Pulmonary artery endothelial cell (primary cell): ENCODE results near the gene MIEN1. TPM values are rescaled to one million over a fixed set of nuclear protein-coding genes. Genes with fewer than 3 reads are reported as not detected.
A peak's percentile ranks its signal among the peaks of the same experiment; 100 is the strongest.
"Not testable (repeated sequence)": the region's sequence is repeated elsewhere in the genome, so short reads cannot be mapped to it uniquely, and the experiment has no call there.

ENCODE experiments used
- DNase-seq: peaks from one replicate; pipeline ENCODE4 v3.0.0-alpha.2; 2011; ENCODE audit warnings: low read depth, low spot score
- total RNA-seq: library from RNA; depleted of rRNA; stranded (reverse); fragments of >200 nt; gene quantifications from 2 replicates; pipeline ENCODE4 v1.2.3, GENCODE V29; 2014

The MIEN1 gene
- total RNA-seq, 1 donor from 2014 or later = 16.7 TPM

- DNase-seq = no peak
Observed at GRCh38 chr17:39716073-39716818, 14.1 kb downstream of the MIEN1 start.

- DNase-seq = no peak
Observed at GRCh38 chr17:39715375-39716072, 14.8 kb downstream of the MIEN1 start.

GRCh38 chr17:39714234-39714633 lies 16.1 kb downstream of the MIEN1 start:
- no peak for DNase-seq

GRCh38 chr17:39711851-39712250 lies 18.5 kb downstream of the MIEN1 start:
- no peak for DNase-seq

- not testable (repeated sequence) for DNase-seq
Observed at GRCh38 chr17:39711071-39711470, 19.3 kb downstream of the MIEN1 start.

GRCh38 chr17:39709998-39710964 lies 20.1 kb downstream of the MIEN1 start:
- no peak for DNase-seq

DNA sequence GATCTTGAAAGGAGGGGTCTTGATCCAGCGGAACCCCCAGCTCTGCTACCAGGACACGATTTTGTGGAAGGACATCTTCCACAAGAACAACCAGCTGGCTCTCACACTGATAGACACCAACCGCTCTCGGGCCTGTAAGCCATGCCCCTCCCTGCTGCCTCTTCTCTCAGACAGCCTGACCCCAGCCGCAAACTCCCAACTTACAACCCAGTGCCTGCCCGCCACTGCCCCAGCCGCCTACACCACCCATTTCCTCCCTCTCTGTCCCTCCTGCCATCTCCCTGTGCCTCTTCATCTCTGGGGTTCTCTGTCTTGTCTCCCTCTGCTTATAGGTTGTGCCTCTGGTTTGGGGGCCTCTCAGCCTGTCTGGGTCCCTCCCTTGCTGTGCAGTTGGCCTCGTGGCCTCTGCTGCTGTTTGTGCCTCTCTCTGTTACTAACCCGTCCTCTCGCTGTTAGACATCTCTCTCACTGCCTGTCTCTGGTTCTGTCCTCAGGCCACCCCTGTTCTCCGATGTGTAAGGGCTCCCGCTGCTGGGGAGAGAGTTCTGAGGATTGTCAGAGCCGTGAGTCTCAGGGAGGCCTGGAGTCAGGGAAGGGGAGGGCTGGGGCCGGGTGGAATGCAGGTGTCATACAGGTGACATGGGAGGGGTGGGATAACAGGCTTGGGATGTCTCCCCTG lies 20.9 kb downstream of the MIEN1 start:
- DNase-seq = no peak

DNA sequence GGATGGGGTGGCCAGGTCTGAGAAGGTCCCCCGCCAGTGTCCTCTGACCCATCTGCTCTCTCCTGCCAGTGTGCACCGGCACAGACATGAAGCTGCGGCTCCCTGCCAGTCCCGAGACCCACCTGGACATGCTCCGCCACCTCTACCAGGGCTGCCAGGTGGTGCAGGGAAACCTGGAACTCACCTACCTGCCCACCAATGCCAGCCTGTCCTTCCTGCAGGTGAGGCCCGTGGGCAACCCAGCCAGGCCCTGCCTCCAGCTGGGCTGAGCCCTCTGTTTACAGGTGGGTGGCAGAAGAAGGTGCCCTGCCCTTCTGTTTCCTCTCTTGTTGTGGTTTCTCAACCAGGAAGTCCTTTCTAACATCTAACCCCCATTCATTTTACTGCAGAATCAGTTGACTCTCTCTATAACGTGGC lies 23.4 kb downstream of the MIEN1 start:
- DNase-seq = no peak

DNA sequence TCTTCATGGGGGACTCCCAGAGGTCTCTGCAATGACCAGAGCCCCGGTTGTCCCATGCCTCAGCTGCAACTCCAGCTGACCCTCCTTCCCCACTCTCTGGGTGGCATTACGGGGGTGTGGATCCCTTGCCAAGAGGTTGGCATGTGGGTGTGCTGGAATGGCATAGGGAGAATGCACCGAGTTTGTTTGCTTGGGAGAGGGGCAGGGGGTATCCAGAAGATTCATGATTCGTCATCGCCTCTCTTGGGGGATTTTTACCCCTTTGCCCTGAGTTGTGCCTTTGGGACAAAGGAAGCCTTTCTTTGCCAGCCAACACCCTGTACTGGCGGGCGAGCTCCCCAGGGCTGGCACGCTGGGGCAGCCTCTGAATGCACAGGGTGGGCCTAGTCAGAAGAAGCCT lies 23.9 kb downstream of the MIEN1 start:
- no peak for DNase-seq

GRCh38 chr17:39705786-39706348 lies 24.5 kb downstream of the MIEN1 start:
- no peak for DNase-seq

DNA sequence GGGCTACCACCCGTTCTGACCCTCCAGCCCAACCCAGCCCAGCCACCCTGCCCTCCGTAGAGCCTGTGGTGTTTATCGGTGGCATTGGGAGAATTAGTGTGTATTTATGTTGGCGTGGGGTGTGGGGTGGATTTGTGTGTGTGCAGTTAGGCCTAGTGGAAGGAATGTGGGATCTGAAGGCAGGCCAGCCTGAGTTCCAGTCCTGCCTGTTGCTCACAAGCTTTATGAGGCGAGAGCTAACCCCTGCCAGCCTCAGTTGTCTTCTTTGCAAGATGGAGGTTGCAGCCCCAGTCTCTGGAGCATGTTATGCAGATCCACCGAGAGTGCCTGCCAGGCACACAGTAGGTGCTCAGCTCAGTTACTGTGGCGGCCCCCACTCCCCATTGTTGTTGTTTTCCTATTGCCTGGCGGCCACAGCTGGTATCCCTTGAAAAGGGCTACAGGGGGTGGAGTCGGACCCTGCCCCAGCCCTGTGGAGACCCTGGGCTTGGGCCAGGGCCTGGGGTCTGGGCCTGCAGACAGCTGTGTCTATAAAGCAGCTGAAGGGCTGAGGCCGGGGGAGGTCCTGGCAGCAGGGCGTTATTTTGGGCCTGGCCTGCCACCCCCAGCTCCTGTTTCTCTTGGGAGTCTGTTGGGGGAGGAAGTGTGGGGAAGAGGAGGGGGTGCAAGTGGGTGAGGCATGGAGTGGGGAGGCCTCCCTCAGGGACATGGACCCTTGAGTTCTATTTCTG lies 25.3 kb downstream of the MIEN1 start:
- DNase-seq = no peak

GRCh38 chr17:39703913-39704312 lies 26.4 kb downstream of the MIEN1 start:
- DNase-seq = no peak

DNA sequence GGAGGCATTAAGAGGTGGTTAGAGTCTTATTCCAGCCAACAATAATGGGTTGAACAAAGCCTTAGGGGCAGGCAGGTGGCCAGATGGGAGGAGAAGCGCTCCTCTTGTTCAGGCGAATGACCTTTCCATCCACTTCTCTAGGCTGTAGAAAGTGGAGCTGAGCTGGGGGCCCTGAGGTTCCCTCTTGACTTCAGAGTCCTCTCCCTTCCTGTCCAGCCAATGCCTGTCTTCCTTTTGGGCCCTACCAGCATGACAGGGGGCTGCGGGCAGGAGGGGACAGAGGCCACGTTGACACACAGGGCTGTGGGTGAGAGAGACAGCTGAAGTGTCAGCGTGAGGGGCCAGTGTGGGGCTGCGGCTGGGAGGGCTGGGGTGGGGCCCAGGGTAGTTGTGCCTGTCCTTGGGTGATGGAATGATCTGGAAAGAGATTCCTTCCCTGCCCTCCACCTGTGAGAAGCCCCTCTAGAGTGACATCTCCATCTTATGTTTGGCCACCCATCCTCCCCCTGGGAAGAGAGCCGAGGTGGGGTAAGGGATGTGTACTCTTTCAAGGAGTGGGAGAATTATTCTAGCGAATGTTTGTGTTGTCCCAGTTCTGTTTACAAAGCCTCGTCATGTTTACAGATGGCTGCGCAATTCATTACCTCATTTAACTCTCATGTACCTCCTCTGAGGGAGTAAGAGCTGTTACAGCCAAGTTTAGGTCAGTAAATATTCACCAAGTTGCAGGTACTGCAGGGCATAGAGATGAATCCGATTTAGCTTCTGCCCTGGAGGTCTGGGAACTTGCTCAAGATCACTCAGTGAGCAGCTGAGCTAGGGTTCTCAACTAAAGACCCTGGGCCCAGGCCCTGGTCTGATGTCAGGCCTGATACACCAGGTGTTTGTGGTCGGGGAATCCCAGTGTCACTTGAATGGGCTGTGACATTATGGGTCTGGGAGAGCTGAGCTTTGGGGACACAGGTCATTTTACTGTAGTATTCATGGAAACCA lies 27.1 kb downstream of the MIEN1 start:
- DNase-seq = no peak

DNA sequence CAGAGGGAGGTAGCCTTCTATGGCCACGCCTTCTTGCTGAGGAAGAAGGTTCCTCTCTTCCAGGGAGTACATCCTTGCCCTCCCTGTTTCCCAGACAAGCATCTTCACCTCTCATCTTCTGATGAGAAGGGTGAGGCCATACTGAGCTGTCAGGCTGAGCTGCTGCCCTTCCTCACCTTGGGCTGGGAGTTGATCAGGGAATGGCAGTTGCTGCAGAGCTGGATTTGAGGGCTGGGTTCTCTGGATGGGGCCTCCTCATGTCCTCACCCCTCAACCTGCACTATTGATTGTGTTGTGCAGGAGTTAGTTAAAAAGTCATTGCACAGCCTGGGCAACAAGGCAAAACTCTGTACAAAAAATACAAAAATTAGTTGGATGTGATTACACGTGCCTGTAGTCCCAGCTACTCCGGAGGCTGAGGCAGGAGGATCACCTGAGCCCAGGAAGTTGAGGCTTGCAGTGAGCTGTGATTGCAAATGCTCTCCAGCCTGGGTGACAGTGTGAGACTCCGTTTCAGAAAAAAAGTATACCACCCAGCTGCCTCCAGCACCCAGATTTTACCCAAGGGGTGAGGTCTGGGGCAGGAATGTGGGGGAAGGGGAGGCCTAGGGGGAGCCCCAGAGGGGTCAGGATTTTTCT lies 28.4 kb downstream of the MIEN1 start:
- no peak for DNase-seq

DNA sequence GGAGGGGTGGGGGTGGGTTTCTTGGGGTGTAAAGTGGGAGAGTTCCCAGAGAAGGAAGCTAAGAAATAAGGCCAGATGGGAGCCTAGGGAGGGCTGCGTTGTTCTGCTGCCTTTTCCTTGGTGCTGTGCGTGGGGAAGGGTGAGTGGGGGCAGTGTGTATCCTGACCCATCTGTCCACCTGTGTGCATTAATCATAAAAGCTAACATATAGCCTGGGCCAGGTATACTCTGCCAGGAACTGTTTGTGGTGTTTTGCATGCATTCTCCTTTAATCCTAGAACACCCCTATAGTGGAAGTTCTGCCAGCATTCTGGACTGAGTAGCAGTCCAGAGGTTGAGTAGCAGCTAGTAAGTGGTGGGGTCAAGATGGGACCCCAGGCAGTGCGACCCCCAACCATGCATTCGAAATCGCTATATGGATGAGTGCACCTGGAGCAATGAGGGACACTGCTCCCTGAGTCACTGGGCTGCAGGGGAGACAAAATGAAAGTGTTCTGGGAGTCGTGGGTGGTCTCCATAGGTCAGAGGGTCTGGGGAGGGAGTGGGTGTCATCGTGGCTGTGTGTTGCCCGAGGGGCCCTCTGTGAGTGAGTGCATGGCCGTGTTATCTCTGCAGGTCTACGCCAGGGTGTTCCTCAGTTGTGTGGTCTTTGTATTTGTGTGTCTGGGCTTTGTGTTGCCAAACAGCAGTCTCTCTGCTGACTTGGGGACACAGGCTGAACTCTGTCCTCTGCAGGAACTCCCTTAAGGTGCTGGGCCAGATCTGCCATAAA lies 29.1 kb downstream of the MIEN1 start:
- DNase-seq = no peak

DNA sequence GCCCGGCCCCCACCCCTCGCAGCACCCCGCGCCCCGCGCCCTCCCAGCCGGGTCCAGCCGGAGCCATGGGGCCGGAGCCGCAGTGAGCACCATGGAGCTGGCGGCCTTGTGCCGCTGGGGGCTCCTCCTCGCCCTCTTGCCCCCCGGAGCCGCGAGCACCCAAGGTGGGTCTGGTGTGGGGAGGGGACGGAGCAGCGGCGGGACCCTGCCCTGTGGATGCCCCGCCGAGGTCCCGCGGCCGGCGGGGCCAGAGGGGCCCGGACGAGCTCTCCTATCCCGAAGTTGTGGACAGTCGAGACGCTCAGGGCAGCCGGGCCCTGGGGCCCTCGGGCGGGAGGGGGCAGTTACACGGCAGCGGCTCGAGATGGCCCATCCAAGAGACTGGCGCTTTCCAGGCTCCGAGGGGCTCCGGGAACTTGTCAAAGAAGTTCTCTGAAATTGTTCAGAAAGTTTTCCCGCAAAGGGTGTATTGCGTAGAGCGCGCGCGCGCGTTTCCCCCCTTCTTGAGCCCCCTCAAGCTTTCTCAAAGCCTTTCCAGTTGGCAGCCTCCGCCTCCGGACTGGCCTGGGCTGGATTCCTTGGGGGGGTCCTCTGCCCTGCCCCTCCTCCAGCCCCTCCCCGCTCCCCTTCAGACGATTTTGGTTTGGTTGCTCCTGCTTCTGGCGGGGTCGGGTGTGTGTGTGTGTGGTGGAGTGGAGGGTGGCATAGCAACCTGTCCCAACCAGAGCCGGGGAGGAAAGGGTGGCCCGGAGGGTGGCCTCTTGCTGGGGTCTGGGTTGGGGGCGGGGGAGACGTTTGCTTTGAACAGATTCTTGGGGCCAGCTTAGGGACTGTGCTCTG lies 30.0 kb downstream of the MIEN1 start:
- no peak for DNase-seq

DNA sequence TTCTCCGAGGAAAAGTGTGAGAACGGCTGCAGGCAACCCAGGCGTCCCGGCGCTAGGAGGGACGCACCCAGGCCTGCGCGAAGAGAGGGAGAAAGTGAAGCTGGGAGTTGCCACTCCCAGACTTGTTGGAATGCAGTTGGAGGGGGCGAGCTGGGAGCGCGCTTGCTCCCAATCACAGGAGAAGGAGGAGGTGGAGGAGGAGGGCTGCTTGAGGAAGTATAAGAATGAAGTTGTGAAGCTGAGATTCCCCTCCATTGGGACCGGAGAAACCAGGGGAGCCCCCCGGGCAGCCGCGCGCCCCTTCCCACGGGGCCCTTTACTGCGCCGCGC lies 30.5 kb downstream of the MIEN1 start, which contains the start of gene ERBB2:
ERBB2 (plus strand) TSS at position 247 of the 330 bp plus-strand sequence. CDS start 175 bp downstream, outside the sequence.
- DNase-seq = peak; percentile 27
